ENCODE measurements around the gene TBPL2.
"Not testable (repeated sequence)": the region's sequence is repeated elsewhere in the genome, so short reads cannot be mapped to it uniquely, and the experiment has no call there.

Gene TBPL2

GRCh38 chr14:55438066-55438683 lies 2.2 kb downstream of the TBPL2 start:
- no peak for ATAC-seq

GRCh38 chr14:55436931-55437330 lies 3.5 kb downstream of the TBPL2 start:
- ATAC-seq: no peak

- ATAC-seq: no peak
Observed at GRCh38 chr14:55436519-55436918, 3.9 kb downstream of the TBPL2 start.

- ATAC-seq: no peak
Observed at GRCh38 chr14:55434805-55435174, 5.6 kb downstream of the TBPL2 start.

GRCh38 chr14:55433880-55434804 lies 6.3 kb downstream of the TBPL2 start:
- ATAC-seq: peak; percentile 23 to 36

- no peak for ATAC-seq
Observed at GRCh38 chr14:55432628-55433027, 7.8 kb downstream of the TBPL2 start.

- peak; percentile 82 to 85 for ATAC-seq
Observed at GRCh38 chr14:55430024-55430690, 10.3 kb downstream of the TBPL2 start.

- no peak for ATAC-seq
Observed at GRCh38 chr14:55427439-55427838, 13.0 kb downstream of the TBPL2 start.

GRCh38 chr14:55426891-55427290 lies 13.5 kb downstream of the TBPL2 start:
- no peak for ATAC-seq

GRCh38 chr14:55425091-55425490 lies 15.3 kb downstream of the TBPL2 start:
- ATAC-seq: no peak

- no peak for ATAC-seq
Observed at GRCh38 chr14:55423969-55424368, 16.4 kb downstream of the TBPL2 start.

GRCh38 chr14:55422338-55422737 lies 18.1 kb downstream of the TBPL2 start:
- ATAC-seq: not testable (repeated sequence)

GRCh38 chr14:55419663-55420062 lies 20.8 kb downstream of the TBPL2 start:
- ATAC-seq: no peak

GRCh38 chr14:55418411-55418810 lies 22.0 kb downstream of the TBPL2 start:
- ATAC-seq: no peak

- ATAC-seq: no peak
Observed at GRCh38 chr14:55417955-55418354, 22.5 kb downstream of the TBPL2 start.

- no peak for ATAC-seq
Observed at GRCh38 chr14:55416866-55417265, 23.6 kb downstream of the TBPL2 start.

GRCh38 chr14:55414551-55414950 lies 25.9 kb downstream of the TBPL2 start:
- ATAC-seq: no peak

GRCh38 chr14:55412676-55413075 lies 27.7 kb downstream of the TBPL2 start:
- ATAC-seq: no peak

GRCh38 chr14:55411426-55412389 lies 28.7 kb downstream of the TBPL2 start, which contains the start of gene ATG14:
Gene ATG14, minus strand, starts transcription at chr14:55411830. Its CDS starts 8 bp downstream, at chr14:55411822.
- ATAC-seq: peak; percentile 97 to 98

GRCh38 chr14:55410876-55411275 lies 29.5 kb downstream of the TBPL2 start:
- no peak for ATAC-seq

- ATAC-seq: no peak
Observed at GRCh38 chr14:55404173-55404854, 36.1 kb downstream of the TBPL2 start.

- ATAC-seq: no peak
Observed at GRCh38 chr14:55401751-55402150, 38.7 kb downstream of the TBPL2 start.
